SW480 (cell line): ENCODE measurements around the gene LRTM2.
"Not testable (repeated sequence)": the region's sequence is repeated elsewhere in the genome, so short reads cannot be mapped to it uniquely, and the experiment has no call there.

ENCODE experiments used
- DNase-seq: peaks from one replicate; pipeline ENCODE4 v3.0.0-alpha.2; 2016; ENCODE audit warnings: low spot score

The LRTM2 gene

GRCh38 chr12:1811281-1811947, 9.0 kb upstream of the LRTM2 start:
- DNase-seq: peak; percentile 98

DNA sequence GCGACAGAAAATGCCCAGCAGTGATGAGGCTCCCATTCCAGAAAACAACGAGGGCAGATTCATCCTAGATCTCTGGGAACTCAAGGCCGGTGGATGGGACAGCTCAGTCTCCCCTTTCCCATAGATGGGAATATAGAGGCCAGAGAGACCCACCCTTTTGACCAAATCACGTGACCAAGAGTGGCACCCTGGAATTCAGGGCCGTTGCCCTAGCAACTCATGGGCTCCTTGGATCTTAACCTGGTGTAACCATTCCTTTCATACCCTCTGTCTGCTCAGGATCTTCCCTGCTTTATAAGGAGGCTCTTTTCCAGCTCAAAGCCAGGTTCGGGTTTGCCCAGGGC, 8.4 kb upstream of the LRTM2 start:
- no peak for DNase-seq

DNA sequence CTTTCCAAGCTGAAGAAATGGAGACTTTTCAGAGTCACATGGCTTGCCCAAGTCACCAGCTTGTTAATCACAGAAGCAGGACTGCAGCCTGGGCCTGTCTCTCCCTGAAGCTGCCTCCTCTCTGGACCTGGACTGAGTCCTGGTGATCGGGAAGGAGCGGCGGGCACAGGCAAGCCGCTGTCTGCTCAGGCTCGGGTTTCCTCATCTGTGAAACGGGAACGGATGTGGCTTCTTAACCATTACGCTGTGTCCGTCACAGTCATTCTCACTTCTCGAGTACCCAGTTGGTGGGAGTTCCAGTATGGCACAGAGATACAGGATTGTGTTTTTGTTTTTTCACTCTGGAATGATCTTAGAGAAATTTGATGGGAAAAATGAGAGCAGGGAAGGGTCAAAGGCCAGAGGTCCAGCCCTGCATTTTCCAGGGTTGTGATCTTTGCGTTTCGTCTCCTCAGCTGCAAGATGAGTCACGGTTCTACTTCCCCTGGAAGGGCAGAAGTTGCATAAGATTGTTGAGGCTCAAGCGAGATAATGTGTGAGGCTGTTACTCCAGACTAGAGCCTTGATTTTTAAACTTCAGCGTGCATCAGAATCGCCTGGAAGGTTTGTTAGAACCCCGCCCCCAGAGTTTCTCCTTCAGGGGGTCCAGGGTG, 7.6 kb upstream of the LRTM2 start:
- DNase-seq: peak; percentile 61

DNA sequence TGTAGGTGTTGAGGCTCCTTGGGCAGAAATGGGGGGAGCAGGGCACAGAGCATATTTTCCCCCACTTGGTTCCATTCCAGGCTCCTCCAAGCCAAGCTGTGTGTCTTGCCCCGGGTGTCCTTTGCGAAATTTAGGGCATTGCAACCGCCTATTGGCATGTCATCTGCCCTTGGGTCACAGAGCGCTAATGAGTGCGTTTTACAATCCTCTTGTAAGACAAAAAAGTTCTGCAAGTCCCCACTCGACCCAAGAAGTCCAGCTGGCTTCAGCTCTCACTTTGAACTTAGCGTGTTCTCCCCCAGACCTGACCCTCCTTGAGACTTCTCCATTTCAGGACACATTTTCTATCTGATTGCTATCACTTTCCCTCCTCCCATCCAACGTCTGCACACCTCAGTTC, 6.1 kb upstream of the LRTM2 start:
- no peak for DNase-seq

- DNase-seq: no peak
These were observed 5.3 kb upstream of the LRTM2 start for GRCh38 chr12:1815108-1815507.

DNA sequence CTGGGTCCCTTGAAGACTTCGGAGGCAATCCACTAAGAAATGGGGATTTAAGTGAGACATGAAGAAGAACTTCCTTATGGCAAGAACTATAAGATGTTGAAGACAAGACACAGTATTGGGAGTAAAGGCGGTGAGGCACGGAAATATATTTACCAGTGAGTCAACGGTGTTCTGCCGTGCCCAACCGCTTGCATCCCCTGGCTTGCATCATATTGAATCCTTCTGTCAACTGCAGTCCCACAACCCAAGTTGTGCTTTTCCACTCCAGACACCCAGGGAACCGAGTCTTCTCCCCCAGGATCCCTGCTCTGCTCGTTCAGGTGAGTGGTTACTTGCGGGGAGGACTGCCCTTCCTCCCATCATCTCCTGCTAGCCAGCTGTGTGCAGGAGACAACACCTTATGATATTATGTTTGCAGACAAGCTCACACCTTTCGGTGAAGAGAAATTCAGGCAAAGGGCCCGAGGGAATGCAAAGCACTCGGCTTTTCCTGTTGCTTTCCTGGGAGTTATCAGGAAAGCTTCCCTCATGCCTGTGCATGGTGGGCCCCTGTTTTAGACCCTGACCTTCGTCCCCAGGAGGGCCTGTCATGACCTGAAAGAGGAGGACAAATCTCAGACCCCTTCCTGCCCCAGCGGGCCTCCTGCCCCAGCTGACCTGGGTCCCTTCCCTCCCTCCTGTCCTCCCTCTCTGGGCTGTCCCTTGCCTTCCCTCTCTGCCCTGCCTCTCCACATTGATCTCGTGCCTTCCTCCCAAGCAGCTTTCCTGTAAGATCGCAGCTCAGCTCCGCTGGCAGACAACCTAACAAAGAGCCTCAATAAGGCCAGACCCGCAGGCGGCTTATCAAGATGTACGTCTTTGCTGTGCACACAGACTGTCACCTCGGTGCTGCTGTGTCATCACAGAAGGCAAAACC, 4.3 kb upstream of the LRTM2 start:
- no peak for DNase-seq

- no peak for DNase-seq
These were observed 3.5 kb upstream of the LRTM2 start for GRCh38 chr12:1816730-1817348.

DNA sequence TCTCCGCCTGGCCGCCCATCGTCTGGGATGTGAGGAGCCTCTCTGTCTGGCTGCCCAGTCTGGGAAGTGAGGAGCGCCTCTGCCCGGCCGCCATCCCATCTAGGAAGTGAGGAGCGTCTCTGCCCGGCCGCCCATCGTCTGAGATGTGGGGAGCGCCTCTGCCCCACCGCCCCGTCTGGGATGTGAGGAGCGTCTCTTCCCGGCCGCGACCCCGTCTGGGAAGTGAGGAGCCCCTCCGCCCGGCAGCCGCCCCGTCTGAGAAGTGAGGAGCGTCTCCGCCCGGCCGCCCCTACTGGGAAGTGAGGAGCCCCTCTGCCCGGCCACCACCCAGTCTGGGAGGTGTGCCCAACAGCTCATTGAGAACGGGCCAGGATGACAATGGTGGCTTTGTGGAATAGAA, 2.4 kb upstream of the LRTM2 start:
- not testable (repeated sequence) for DNase-seq

- DNase-seq: no peak
These were observed 1.3 kb upstream of the LRTM2 start for GRCh38 chr12:1819050-1819449.

DNA sequence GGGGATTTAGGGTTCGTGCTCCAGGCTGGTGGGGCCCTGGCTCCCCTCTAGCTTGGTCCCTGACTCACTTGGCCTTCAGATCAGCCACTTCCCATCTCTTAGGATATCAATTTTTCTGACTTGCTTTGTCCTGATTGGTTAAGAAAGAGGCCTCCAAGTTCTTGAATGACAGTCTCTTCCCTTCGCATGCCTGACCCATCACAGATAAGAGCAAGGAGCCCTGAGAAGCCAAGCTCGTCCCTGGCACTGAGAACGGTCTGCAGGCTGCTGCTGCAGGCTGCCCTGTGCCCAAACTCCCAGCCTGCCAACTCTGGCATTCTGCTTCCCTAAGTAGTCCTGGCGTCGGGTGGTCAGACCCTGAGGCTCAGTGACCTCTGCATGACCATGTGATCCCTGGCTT, 794 bp upstream of the LRTM2 start:
- DNase-seq: no peak

DNA sequence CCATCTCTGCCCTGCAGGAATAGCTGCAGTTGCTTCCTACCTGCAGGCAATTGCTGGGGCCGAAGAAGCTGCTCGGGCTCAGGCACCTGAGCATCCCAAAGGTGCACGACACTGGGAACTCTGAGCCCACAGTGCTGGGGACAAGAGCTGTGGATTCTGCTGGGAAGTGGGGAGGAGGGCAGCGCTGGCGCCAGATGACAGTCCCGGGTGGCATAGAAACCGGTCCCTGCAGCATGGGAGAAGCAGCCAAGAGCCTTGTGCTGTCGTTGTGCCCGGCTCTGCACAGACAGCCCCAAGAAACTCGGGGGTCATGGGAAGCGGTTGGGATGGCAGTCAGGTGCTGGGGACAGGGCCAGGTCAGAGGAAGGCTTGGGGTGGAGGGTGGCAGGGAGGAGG, 529 bp downstream of the LRTM2 start:
- DNase-seq: no peak

GRCh38 chr12:1821805-1822204, 1.4 kb downstream of the LRTM2 start:
- no peak for DNase-seq

- no peak for DNase-seq
These were observed 2.3 kb downstream of the LRTM2 start for GRCh38 chr12:1822699-1823098.

GRCh38 chr12:1823237-1823636, 2.9 kb downstream of the LRTM2 start:
- no peak for DNase-seq

DNA sequence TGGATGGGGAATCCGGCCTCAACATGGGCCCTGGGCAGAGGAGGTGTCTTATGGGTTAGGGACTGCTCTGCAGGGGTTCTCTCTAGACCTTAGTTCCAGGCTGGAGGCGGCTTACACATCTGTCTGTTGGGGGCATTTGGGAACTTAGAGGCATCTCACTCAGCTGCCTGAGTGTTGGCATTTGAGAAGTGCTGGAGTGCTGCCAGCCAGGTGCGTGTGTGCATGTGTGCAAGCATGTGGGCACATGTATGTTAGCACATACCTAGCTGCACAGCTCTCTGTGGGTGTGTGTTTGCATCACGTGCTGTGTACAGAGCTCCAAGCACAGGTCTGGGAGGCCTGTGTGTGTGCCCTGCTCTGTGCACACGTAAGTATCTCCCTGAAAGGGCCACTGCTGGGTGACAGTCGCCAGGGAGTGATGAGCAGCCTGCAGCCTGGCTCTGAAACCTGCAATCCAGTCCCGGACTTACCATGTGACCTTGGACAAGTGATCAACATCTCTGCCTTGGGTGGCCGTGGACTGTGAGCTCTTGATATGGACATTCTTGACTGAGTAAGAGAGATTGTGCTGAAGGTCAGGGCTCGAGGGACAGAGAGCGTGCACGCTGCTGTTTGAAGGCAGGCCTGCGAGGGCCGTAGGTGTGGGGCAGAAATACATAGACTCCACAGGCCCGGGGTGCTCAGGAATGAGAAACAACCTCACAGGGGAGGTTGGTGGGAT, 5.2 kb downstream of the LRTM2 start:
- no peak for DNase-seq

- DNase-seq: no peak
These were observed 6.0 kb downstream of the LRTM2 start for GRCh38 chr12:1826401-1826800.

GRCh38 chr12:1826867-1827705, 6.7 kb downstream of the LRTM2 start:
- no peak for DNase-seq

DNA sequence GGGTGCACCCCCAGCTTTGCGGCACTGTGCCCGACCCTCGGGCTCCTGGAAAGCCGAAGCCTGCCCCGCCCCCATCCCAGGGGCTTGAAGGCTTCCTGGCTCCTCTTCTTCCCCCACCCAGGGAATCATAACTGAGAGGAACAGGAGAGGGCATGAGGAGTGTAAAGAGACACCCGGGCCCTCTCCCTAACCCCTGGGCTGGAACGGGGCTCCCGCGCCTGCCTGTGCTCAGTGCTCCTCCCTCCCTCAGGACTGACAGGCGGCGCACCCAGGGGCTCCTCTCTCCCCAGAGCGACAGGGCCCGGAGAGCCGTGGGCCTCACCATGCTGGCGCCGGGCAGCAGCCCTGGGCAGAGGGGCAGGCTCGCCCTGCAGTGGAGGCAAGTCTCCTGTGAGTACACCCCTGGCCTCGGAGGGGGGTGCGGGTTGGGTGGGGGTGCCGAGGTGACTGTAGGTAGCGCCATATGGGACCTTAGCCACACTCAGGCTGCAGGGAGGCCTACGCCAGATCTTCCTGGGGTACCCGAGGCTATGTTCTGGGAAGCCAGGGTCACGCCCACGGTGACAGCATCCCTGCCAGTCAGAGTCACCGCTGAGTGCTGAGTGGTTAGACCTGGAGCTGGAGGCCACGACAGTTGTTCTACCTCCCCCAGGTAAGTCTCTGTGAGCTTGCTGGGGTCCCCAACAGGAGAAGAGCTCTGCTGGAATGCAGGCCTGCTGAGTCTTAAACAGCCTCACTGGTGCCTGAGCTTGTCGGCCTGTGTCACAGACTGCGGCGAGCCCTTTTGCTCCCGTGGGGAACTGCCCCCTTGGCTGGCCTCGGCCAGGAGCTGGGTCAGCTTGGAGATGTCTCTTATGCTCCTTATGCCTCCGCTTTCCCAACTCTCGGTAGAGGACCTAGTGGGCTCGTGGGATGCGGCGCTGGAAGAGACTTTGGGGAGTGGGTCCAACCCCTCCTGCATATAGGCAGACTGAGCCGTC, 7.8 kb downstream of the LRTM2 start:
- no peak for DNase-seq

- DNase-seq: peak; percentile 51
These were observed 8.5 kb downstream of the LRTM2 start for GRCh38 chr12:1828856-1829255.
